GM18909 (cell line): ENCODE measurements around the gene GRIN2A.

Experiments
- ATAC-seq: cut with Tn5 transposase; IDR thresholded peaks from one replicate; pipeline ENCODE4 v1.9.1; 2021; ENCODE audit warnings: mild to moderate bottlenecking; ENCODE audit not compliant: unreplicated experiment, poor library complexity

Gene GRIN2A

GRCh38 chr16:10141671-10142070 is 40.6 kb downstream of the GRIN2A start:
- ATAC-seq = no peak

DNA sequence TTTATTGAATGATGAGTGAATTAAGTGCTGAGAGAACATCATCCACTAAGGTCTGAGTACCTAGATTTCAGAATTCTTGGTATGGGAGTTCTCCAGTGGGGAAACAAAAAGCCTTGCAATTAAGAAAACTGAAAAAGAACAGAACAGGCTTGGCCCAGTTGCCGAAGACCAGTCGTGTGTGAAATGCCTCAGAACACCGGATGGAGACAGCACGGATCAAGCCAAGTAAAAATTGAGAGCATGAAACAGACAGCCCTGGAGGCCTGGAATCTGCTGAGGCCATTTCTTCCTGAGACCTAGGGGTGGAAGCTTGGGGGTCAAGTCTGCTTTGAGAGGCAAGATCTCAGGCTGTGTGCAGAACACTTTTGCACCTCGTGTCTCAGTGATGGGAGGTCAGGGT is 43.3 kb downstream of the GRIN2A start:
- no peak for ATAC-seq

- ATAC-seq = no peak
These were observed 44.9 kb downstream of the GRIN2A start for GRCh38 chr16:10137341-10137740.

DNA sequence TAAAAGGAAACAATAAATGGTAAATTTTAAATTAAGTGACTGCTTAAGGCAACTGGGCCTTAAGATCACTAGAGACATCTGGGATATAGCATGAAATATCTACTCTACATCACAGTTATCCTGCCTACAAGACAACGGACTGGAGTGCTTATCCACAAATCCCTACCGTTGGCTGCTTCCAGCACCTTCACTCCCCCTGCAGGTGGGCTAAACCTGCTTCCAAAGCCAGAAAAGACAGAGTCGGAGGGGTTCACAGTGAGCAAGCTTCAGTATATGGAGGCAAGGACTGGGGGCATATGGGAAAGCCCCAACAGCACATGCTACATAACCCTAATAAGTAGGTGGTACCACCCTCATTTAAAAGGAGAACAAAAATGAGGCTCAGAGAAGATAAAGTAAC is 45.3 kb downstream of the GRIN2A start:
- ATAC-seq = no peak

DNA sequence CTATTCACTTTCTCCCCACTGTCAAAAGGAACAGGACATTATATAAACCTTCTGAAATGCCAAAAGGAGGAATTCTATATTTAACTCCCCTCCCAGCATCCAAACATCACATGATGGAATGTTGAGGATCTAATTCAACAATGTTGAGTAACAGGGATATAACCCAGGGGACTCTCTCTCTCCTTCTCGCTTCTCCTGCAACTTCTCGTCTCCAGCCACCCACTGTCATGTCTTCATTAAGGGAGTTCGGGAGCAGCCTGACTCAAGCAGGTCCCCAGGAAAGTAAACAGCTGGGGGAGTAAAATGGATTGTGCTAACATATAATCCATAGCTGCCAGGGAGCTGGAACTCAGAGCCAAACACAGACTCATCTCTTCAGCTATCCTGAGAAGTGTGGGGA is 51.7 kb downstream of the GRIN2A start:
- no peak for ATAC-seq

GRCh38 chr16:10128397-10129258 is 53.6 kb downstream of the GRIN2A start:
- no peak for ATAC-seq

- ATAC-seq = no peak
These were observed 55.5 kb downstream of the GRIN2A start for GRCh38 chr16:10126686-10127085.

GRCh38 chr16:10123141-10123540 is 59.1 kb downstream of the GRIN2A start:
- ATAC-seq = no peak

DNA sequence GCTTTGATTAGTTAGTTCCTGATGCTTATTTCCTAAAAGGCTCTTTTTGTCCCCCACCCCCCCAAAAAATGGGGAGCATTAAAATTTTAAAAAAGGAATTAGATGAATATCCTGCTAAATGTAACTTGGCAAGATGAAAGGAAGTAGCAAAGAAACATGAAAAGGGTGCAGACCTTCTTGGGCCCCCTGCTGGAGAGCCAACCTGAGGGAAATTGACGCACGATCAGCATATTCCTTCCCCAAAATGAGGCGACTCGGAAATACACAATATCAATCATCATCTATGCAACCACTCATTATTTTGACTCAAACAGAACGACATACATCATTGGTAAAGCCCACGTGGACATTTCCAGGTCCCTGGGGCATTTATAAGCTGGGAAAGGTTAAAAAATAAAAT is 59.7 kb downstream of the GRIN2A start:
- no peak for ATAC-seq

DNA sequence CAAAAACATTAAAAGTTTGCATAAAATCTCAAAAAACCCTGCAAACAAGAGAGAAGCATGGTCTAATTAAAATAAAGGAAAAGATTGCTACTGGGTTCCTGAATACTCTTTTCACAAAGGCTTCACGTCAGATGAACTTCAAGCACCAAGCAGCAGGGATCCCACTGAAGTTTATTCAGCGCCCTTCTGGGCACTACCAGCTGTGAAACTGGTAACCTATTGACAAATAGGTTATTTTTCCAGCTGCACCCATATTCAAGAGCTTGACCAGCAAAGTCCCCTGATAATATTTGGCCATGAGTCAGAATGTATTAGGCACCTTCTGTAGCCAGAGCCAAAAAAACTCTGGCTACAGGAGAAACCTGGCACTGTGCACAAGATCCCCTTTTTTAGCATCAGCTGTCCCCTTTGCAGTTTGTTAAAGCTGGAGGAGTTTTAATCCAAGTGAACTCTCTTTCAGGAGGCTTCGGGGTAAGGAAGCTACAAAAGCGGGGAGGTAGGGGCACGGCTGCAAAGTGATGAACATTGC is 60.3 kb downstream of the GRIN2A start:
- ATAC-seq = no peak

- ATAC-seq = no peak
These were observed 60.7 kb downstream of the GRIN2A start for GRCh38 chr16:10121491-10121890.

DNA sequence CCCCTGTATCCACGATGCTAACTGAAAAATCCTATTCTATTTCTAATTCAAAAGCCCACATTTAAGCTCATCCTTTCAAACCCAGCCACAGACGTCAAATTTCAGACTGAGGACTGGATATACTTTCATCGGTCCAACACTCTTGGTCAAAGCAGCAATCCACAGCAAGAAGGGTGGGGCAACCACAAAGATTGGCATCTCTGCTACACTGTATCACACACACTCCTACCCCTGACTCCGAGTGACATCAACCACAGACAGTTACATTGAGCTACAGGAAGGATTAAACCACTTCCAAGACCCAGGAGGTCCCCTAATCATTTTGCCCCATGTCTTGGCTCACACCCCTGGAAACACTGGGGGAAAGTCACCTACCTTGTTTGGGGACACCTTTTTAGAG is 61.3 kb downstream of the GRIN2A start:
- no peak for ATAC-seq

- no peak for ATAC-seq
These were observed 67.8 kb downstream of the GRIN2A start for GRCh38 chr16:10114409-10114808.

GRCh38 chr16:10113248-10113647 is 69.0 kb downstream of the GRIN2A start:
- ATAC-seq = no peak

DNA sequence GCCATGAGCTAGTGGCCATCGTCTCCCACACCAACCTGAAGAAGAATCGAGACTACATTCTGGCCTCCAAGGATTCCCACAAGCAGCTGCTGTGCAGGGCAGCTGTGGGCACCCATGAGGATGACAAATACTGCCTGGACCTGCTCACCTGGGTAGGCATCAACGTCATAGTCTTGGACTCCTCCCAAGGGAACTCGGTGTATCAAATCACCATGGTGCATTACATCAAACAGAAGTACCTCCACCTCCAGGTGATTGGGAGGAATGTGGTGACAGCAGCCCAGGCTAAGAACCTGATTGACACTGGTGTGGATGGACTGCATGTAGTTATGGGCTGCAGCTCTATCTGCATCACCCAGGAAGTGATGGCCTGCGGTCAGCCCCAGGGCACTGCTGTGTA is 70.2 kb downstream of the GRIN2A start:
- no peak for ATAC-seq

- ATAC-seq = no peak
These were observed 71.0 kb downstream of the GRIN2A start for GRCh38 chr16:10111156-10111761.

DNA sequence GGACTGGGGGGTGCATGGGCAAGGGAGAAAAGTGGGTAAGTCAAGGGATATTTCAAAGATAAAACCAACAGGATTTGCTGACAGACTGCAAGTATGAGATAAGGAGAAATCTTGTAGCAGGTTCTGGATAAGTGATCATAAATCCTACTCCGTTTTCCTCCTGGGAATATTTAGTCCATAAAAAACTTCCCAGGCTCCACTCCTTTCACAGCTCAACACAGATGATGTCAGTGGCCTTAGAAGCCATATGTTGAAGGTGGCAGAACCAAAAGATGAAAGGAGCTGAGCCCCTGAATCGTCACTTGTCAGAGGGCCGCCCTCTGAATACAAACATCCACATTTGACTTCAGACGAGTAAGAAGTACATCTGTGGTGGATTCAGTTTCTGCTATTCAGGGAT is 71.7 kb downstream of the GRIN2A start:
- no peak for ATAC-seq

DNA sequence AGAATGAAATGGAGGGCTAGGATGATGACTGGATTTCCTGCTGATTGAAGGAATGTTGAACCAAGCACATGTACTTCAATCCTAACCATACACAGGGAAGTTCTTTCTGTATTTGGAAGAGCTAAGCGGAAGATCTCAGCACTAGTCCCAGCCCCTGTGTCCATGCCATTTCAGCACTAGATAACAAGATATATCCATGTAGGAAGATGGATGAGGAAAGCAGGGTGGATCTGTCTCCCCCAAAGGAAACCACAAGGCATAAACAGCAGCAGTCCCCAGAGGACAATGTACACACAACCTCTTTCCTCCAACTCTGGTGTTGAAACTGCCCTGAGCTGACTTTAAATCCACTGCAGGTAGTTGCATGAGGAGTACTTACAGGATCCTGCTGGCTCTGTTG is 75.1 kb downstream of the GRIN2A start:
- no peak for ATAC-seq

DNA sequence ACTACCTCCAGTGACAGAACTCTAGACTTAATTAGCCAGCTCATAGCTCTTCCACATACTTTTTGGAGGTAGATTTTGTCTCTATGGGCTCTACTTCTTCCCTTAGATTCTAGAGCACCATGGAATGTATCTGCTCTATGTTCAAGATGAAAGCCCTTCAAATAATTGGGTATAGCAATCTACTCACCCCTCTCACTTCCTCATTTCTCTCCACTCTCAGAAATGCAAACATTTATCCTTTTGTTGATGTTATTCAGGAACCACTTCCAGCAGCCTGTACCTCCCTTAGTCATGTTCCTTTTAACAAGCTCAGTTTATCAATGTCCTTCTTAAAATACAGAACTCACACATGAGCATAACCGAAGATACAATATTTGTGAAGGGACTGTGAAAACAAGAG is 78.5 kb downstream of the GRIN2A start:
- no peak for ATAC-seq

DNA sequence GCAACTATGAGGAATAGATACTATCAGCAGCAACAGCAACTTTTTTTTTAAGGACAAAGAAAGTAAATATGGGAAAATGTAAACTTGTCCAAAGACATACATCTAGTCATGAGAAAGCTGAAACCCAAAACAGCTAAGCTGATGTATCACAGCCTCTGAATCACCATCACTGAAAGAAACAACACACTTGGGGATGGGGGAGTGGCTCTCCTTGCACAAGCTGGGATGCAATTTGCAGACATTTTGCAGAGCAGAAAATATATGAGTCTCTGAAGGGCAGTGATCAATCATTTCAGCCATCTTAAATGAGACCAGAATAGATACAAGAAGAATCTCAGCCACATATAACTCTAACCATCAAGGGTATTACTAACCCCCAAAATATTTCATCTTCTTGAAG is 79.1 kb downstream of the GRIN2A start:
- ATAC-seq = no peak

DNA sequence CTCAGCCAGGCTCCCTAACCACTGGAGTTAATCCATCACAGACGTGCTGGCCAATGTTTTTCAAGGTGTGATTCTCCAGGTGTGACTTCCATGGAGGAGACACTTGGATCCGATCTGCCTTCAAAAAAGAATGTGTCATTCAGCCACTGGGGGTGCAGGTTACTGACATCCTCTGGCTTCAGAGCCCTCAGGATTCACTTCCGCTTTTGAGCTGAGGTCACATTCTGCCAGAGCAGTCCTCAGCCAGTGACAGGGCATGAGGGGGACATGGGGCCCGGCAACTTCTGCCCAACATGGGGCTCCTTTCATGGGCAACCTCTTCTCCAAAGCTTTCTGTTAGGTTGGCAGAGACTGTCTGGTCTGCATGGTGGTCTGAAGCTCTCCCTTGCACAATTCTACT is 81.4 kb downstream of the GRIN2A start:
- ATAC-seq = no peak

DNA sequence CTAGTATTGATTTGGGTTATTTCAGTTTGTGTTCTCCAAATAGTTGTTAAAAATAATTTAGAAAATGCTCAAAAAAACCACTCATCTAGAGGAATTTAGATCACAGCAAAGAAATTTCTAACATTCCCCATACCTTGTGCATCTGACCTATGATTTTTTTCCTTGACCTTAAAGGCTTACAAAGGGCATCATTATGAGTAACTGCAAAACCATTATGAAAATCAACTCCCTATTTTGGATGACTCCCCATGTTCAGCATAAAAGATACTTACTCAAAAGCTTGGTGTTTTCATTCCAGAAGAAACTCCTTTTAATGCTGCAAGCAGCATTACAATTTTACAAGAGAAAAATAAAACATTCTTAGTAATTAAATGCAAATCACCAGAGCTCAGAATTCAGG is 83.2 kb downstream of the GRIN2A start:
- ATAC-seq = no peak
